Mesenchymal stem cell (in vitro differentiated cells and primary cell): ENCODE results near the gene NIT1.
A peak's percentile ranks its signal among the peaks of the same experiment; 100 is the strongest.

ENCODE experiments used
- DNase-seq: peaks from one replicate; pipeline ENCODE4 v3.0.0-alpha.2; 2013
- H2AFZ ChIP-seq: one replicate; pipeline ENCODE4 v1.6.1; 2013; ENCODE audit warnings: low read depth, mild to moderate bottlenecking, control low read depth, inconsistent platforms, low read length, moderate library complexity
- H2AK5ac ChIP-seq: 2 replicates; pipeline ENCODE4 v1.6.1; 2013; ENCODE audit warnings: low read length, moderate library complexity, mild to moderate bottlenecking, inconsistent platforms; ENCODE audit not compliant: severe bottlenecking
- H2BK120ac ChIP-seq: one replicate; pipeline ENCODE4 v1.6.1; 2013; ENCODE audit warnings: low read depth, mild to moderate bottlenecking, inconsistent platforms, low read length, moderate library complexity
- H2BK12ac ChIP-seq, 2 experiments: one replicate each; pipeline ENCODE4 v1.6.1; 2013; ENCODE audit warnings: inconsistent platforms in 2 of 2, low read length in 2 of 2, mild to moderate bottlenecking in 2 of 2, moderate library complexity in 2 of 2, control low read depth in 1 of 2
- H2BK15ac ChIP-seq: one replicate; pipeline ENCODE4 v1.6.1; 2013; ENCODE audit warnings: mild to moderate bottlenecking, low read depth, inconsistent platforms; ENCODE audit not compliant: poor library complexity, severe bottlenecking
- H2BK5ac ChIP-seq: 2 replicates; pipeline ENCODE4 v1.6.1; 2013; ENCODE audit warnings: low read depth, mild to moderate bottlenecking, low read length, control low read depth, inconsistent platforms; ENCODE audit not compliant: poor library complexity, severe bottlenecking
- H3K14ac ChIP-seq, 2 experiments: one replicate each; pipeline ENCODE4 v1.6.1; 2013; ENCODE audit warnings: inconsistent platforms in 2 of 2, low read length in 2 of 2, control low read depth in 1 of 2, mild to moderate bottlenecking in 1 of 2, moderate library complexity in 1 of 2
- H3K18ac ChIP-seq, 2 experiments: one replicate each; pipeline ENCODE4 v1.6.1; 2013; ENCODE audit warnings: inconsistent platforms in 2 of 2, low read length in 2 of 2, control low read depth in 1 of 2, low read depth in 1 of 2, mild to moderate bottlenecking in 1 of 2
- H3K23ac ChIP-seq, 2 experiments: one replicate each; pipeline ENCODE4 v1.6.1; 2013; ENCODE audit warnings: inconsistent platforms in 2 of 2, low read length in 2 of 2, mild to moderate bottlenecking in 2 of 2, moderate library complexity in 2 of 2, control low read depth in 1 of 2
- H3K27ac ChIP-seq: 2 replicates; pipeline ENCODE4 v1.5.1; 2013; ENCODE audit warnings: mild to moderate bottlenecking, moderate library complexity, low read length, control low read depth, inconsistent platforms; ENCODE audit not compliant: poor library complexity, severe bottlenecking
- H3K27me3 ChIP-seq, 2 experiments: 2 replicates each; pipeline versions ENCODE4 v1.6.1 to v1.7.0; 2013; ENCODE audit warnings: low read length in 2 of 2, mild to moderate bottlenecking in 2 of 2, moderate library complexity in 2 of 2, control low read depth in 1 of 2, inconsistent platforms in 1 of 2; ENCODE audit not compliant: control insufficient read depth in 1 of 2, insufficient read depth in 1 of 2
- H3K36me3 ChIP-seq, 2 experiments: 2 replicates each; pipeline versions ENCODE4 v1.6.1 to v1.7.0; 2013; ENCODE audit warnings: low read length in 2 of 2, control low read depth in 1 of 2, inconsistent platforms in 1 of 2, low read depth in 1 of 2, mild to moderate bottlenecking in 1 of 2; ENCODE audit not compliant: insufficient read depth in 2 of 2, control insufficient read depth in 1 of 2
- H3K4ac ChIP-seq, 2 experiments: one replicate each; pipeline ENCODE4 v1.6.1; 2013; ENCODE audit warnings: inconsistent platforms in 2 of 2, low read length in 2 of 2, mild to moderate bottlenecking in 2 of 2, moderate library complexity in 2 of 2, control low read depth in 1 of 2, low read depth in 1 of 2
- H3K4me1 ChIP-seq: 2 replicates; pipeline ENCODE4 v1.6.1; 2013; ENCODE audit warnings: low read depth, low read length, control low read depth; ENCODE audit not compliant: control insufficient read depth, insufficient read depth
- H3K4me2 ChIP-seq: 2 replicates; pipeline ENCODE4 v1.6.1; 2013; ENCODE audit warnings: low read length, mild to moderate bottlenecking, inconsistent platforms; ENCODE audit not compliant: poor library complexity, severe bottlenecking
- H3K4me3 ChIP-seq, 2 experiments: 2 replicates each; pipeline versions ENCODE4 v1.5.1 to v1.7.0; 2013; ENCODE audit warnings: low read length in 2 of 2, mild to moderate bottlenecking in 2 of 2, control low read depth in 1 of 2, low read depth in 1 of 2; ENCODE audit not compliant: insufficient read depth in 1 of 2
- H3K79me1 ChIP-seq: replicated peaks from 2 replicates; pipeline ENCODE4 v1.6.1; 2013; ENCODE audit warnings: mild to moderate bottlenecking, control low read depth, low read length, inconsistent platforms; ENCODE audit not compliant: poor library complexity, severe bottlenecking
- H3K9ac ChIP-seq: 2 replicates; pipeline ENCODE4 v1.7.0; 2013; ENCODE audit warnings: mild to moderate bottlenecking, low read length, moderate library complexity
- H3K9me3 ChIP-seq: 2 replicates; pipeline ENCODE4 v1.7.0; 2013; ENCODE audit warnings: mild to moderate bottlenecking, low read length; ENCODE audit not compliant: control insufficient read depth
- H4K8ac ChIP-seq: one replicate; pipeline ENCODE4 v1.6.1; 2013; ENCODE audit warnings: inconsistent platforms, mild to moderate bottlenecking, low read length, moderate library complexity
- H4K91ac ChIP-seq: one replicate; pipeline ENCODE4 v1.6.1; 2013; ENCODE audit warnings: mild to moderate bottlenecking, low read length, inconsistent platforms
- WGBS: methylation state at CpG from one replicate; pipeline ENCODE4 v1.1.7; 2013; ENCODE audit warnings: mixed read lengths; 5-methylcytosine and 5-hydroxymethylcytosine counted together

The NIT1 gene

GRCh38 chr1:161160671-161161145 lies 42.8 kb downstream of the NIT1 start:
- Histone ChIP-seq H3K9me3 (no peaks in the 10 kb centered on the region), H3K36me3 (peaks cover 49 to 63% of the 10 kb centered on the region in 2 experiments), H4K91ac (peak overlapping the region; percentile 18), H3K9ac (peak overlapping the region; percentile 91), H2AK5ac (no peak overlapping the region), H3K14ac (no peak overlapping the region), H2BK15ac (no peak overlapping the region), H2BK5ac (no peak overlapping the region), H2BK12ac (no peak overlapping the region), H3K4me2 (no peak overlapping the region), H3K23ac (no peak overlapping the region), H3K27me3 (no peaks in the 10 kb centered on the region), H3K18ac (no peak overlapping the region), H2AFZ (no peak overlapping the region), H3K4ac (no peak overlapping the region), H3K4me3 (no peak overlapping the region), H3K79me1 (peaks cover 37% of the 10 kb centered on the region), H3K4me1 (peaks cover 22% of the 10 kb centered on the region), H3K27ac (no peak overlapping the region), H2BK120ac (no peak overlapping the region), H4K8ac (no peak overlapping the region)
- DNase-seq: no peak
- 97% methylated on average over 22 of the region's 22 CpGs for WGBS

GRCh38 chr1:161161652-161162051 lies 43.7 kb downstream of the NIT1 start:
- Histone ChIP-seq H3K4me3 (no peak overlapping the region), H4K91ac (no peak overlapping the region), H3K36me3 (peaks cover 49 to 63% of the 10 kb centered on the region in 2 experiments), H3K79me1 (peaks cover 34% of the 10 kb centered on the region), H3K27me3 (no peaks in the 10 kb centered on the region), H3K27ac (no peak overlapping the region), H3K4me1 (peaks cover 23% of the 10 kb centered on the region), H3K4ac (no peak overlapping the region), H3K14ac (no peak overlapping the region), H2BK120ac (no peak overlapping the region), H3K9me3 (no peaks in the 10 kb centered on the region), H2BK15ac (no peak overlapping the region), H3K18ac (no peak overlapping the region), H3K9ac (no peak overlapping the region), H2AFZ (no peak overlapping the region), H4K8ac (no peak overlapping the region), H2AK5ac (no peak overlapping the region), H3K23ac (no peak overlapping the region), H2BK5ac (no peak overlapping the region), H3K4me2 (no peak overlapping the region), H2BK12ac (no peak overlapping the region)
- DNase-seq: no peak
- WGBS: 97% methylated on average over 4 of the region's 5 CpGs

GRCh38 chr1:161162052-161162451 lies 44.1 kb downstream of the NIT1 start:
- 60% methylated on average over 5 of the region's 7 CpGs for WGBS
- Histone ChIP-seq H3K14ac (no peak overlapping the region), H3K4ac (no peak overlapping the region), H3K23ac (no peak overlapping the region), H3K4me3 (no peak overlapping the region), H2BK15ac (no peak overlapping the region), H3K27ac (no peak overlapping the region), H3K4me1 (peaks cover 24% of the 10 kb centered on the region), H3K9ac (no peak overlapping the region), H3K4me2 (no peak overlapping the region), H2BK12ac (no peak overlapping the region), H3K36me3 (peaks cover 46 to 59% of the 10 kb centered on the region in 2 experiments), H3K18ac (no peak overlapping the region), H4K8ac (no peak overlapping the region), H2AFZ (no peak overlapping the region), H3K79me1 (peaks cover 33% of the 10 kb centered on the region), H4K91ac (no peak overlapping the region), H3K27me3 (no peaks in the 10 kb centered on the region), H3K9me3 (no peaks in the 10 kb centered on the region), H2BK5ac (no peak overlapping the region), H2AK5ac (no peak overlapping the region), H2BK120ac (no peak overlapping the region)
- no peak for DNase-seq

GRCh38 chr1:161162806-161163205 lies 44.9 kb downstream of the NIT1 start:
- no peaks in the 10 kb centered on the region for H3K9me3 ChIP-seq
- H3K79me1 ChIP-seq: peaks cover 38% of the 10 kb centered on the region
- H3K27ac ChIP-seq: no peak overlapping the region
- H2AK5ac ChIP-seq: no peak overlapping the region
- H2BK120ac ChIP-seq: no peak overlapping the region
- H2AFZ ChIP-seq: no peak overlapping the region
- no peak for DNase-seq
- peaks cover 29% of the 10 kb centered on the region for H3K4me1 ChIP-seq
- H3K36me3 ChIP-seq: peaks cover 47 to 52% of the 10 kb centered on the region in 2 experiments
- peak overlapping the region; percentile 30 for H3K9ac ChIP-seq
- H3K23ac ChIP-seq: no peak overlapping the region
- no peak overlapping the region for H3K14ac ChIP-seq
- WGBS: 93% methylated on average over 7 of the region's 10 CpGs
- H2BK5ac ChIP-seq: no peak overlapping the region
- H4K8ac ChIP-seq: no peak overlapping the region
- no peak overlapping the region for H3K4me2 ChIP-seq
- no peak overlapping the region for H3K18ac ChIP-seq
- H2BK12ac ChIP-seq: no peak overlapping the region
- H3K27me3 ChIP-seq: no peaks in the 10 kb centered on the region
- H3K4me3 ChIP-seq: no peak overlapping the region
- H3K4ac ChIP-seq: no peak overlapping the region
- H4K91ac ChIP-seq: no peak overlapping the region
- H2BK15ac ChIP-seq: no peak overlapping the region
